Esophagus squamous epithelium (tissue), 4 donors: ENCODE results near the gene PNPLA2.

Experiments
- CTCF ChIP-seq, 6 experiments: fragments of 450-650 bp in 4 of 6; fragments of 200-600 bp in 2 of 6; sonication (generic) in 2 of 6; IDR thresholded peaks; one replicate each; pipeline ENCODE4 v1.5.1; 2016 to 2019; ENCODE audit warnings: antibody characterized with exemption in 6 of 6, mild to moderate bottlenecking in 4 of 6, moderate library complexity in 4 of 6
- POLR2A ChIP-seq, 4 donors: fragments of 450-650 bp; IDR thresholded peaks; one replicate each; pipeline ENCODE4 v1.6.1; 2017; ENCODE audit warnings: antibody characterized with exemption in 4 of 4, mild to moderate bottlenecking in 4 of 4, moderate library complexity in 3 of 4

GRCh38 chr11:816433-816779 lies 2.3 kb upstream of the PNPLA2 start:
- TF ChIP-seq CTCF (IDR thresholded peaks at IDR 0.05) (no peak), POLR2A (IDR thresholded peaks at IDR 0.05) (no peak)
